HG03439 (cell line): Measurements from ENCODE around the gene TBC1D5.
"Not testable (repeated sequence)": the region's sequence is repeated elsewhere in the genome, so short reads cannot be mapped to it uniquely, and the experiment has no call there.

Experiments used
- ATAC-seq: cut with Tn5 transposase; IDR thresholded peaks from one replicate; pipeline ENCODE4 v1.9.1; 2021; ENCODE audit warnings: mild to moderate bottlenecking, moderate library complexity; ENCODE audit not compliant: unreplicated experiment

TBC1D5 gene

GRCh38 chr3:17749705-17750293, 7.4 kb upstream of the TBC1D5 start:
- peak; percentile 35 for ATAC-seq

DNA sequence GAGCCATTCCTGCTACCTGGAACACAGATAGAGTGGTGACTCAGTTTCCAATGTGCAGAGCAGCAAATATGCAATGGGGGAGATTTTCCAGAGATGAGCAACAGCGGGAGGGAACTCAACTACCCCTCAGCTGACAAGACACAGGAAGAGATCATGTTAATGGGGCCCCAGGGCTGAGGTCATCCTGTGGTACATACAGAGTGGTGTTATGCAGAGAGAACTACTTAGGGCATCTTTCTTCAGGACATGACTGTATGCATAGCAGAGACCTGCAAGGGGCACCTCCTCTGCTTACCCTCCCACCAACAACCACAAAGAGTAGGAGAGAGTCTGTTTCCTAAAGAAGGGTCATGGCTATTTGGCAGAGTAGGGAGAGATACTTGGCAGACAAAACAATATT, 6.8 kb upstream of the TBC1D5 start:
- ATAC-seq, result peak; percentile 37

GRCh38 chr3:17747890-17748247, 5.4 kb upstream of the TBC1D5 start:
- no peak for ATAC-seq

- ATAC-seq, result peak; percentile 66
Observed at GRCh38 chr3:17747174-17747889, 4.9 kb upstream of the TBC1D5 start.

GRCh38 chr3:17745894-17746293, 3.5 kb upstream of the TBC1D5 start:
- ATAC-seq, result no peak

- ATAC-seq, result no peak
Observed at GRCh38 chr3:17745301-17745700, 2.9 kb upstream of the TBC1D5 start.

DNA sequence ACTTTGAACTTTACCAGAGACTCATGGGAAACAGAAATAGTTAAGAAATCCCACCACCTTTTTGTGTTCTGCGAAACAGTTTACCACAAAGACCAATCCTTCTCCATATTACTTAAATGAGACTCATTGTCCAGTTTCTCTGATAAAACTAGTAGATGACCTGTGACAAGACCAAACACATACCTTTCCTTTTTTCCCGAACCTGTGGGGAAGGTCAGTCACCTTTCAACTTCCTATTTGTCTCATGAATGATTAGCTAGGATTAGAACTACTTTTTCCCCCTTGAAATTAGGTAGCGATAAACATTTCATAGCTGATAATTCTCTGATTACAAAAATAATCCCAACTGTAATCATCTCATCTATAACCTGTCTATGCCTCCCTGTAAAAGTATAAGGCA, 2.3 kb upstream of the TBC1D5 start:
- ATAC-seq, result no peak

DNA sequence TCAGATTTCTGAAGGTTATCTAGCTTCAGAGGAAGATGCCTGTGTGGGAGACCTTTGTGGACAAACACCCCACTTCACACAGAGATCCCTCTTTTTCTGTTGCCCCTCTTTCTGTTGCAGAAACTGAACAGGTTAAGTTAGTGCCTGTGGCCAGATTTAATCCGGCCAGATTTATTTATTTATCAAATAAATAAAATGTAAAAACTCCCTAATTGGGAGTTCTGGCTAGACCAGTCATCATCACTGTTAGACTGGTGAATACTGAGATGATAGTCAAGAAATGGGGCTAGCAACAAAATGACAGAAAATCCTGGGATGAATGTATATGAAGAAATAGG, 1.2 kb upstream of the TBC1D5 start:
- ATAC-seq, result no peak

DNA sequence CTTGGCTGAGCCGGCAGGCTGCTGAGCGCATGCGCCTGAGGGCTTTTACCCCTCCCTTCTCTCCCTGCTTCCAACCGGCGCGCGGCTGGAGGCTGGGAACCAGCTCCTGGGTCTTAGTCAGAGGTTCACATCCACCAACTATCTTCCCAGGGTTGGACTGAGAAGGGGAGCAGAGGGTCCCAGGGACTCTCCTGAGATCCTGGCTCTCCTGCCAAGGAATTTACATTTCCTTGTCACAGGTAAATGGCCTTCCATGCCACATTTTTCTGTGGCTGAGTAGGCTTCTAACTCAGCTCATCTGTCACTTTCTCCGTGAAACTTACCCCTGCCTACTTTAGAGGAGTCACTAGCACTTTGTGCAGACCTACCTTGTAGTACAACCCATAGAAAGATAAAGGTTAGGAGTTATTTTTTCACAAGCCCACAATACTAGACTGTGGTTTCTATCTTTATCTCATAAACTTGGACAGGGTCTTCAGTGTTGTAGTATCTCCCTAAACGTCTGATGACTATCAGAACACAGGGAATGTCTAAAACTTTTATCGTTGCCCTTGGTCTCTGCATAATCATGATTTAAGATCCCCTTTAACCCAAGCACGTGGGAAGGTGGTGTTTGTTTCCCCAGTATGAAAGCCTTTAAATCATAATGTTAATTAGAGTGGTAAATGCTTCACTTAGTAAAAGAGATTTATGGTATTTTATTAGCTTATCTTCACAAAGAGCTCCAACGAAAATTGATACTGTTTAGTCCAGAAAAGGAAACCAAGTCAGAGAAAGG, 638 bp upstream of the TBC1D5 start:
- peak; percentile 1 for ATAC-seq

DNA sequence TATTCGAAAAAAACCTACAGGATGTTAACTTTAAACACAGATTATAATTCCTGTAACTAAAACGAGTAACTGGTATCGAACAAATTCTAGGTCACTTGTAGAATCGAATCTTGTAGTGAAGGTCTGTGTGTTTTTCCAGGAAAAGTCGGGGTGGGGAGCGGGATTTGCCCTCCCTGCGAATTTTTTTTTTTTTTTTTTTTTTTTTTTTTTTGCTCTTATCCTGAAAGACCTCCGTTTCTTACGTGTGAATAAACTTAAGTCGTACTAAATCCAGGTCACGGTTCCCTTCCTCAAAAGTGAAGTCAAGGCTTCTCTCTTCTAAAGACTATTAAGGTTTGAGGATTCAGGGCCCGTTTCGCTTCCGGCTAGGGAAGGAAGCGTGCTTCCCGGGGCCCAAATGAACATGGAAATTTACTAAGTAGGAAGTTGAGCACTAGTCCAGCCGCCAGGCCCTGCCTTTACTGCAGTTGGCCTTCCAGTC, 770 bp downstream of the TBC1D5 start:
- no peak for ATAC-seq

DNA sequence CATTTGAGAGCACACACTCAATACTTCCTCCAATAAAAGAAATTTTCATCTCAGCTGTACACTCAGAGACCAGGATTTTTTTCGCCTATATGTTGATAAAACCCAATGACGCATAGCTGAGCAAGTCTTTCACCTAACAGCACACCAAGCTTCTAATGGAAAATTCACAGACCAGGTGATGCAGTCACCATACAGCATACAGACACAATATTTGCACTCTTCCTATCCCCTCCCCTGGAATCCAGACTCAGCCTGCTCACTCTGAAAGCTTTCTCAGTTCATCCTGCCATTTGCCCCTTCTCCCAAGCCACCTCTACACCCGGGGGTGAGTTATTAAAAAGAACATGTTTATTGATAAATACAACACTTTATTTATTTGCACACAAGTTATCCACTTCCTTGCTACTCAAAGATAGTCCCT, 1.7 kb downstream of the TBC1D5 start:
- no peak for ATAC-seq

DNA sequence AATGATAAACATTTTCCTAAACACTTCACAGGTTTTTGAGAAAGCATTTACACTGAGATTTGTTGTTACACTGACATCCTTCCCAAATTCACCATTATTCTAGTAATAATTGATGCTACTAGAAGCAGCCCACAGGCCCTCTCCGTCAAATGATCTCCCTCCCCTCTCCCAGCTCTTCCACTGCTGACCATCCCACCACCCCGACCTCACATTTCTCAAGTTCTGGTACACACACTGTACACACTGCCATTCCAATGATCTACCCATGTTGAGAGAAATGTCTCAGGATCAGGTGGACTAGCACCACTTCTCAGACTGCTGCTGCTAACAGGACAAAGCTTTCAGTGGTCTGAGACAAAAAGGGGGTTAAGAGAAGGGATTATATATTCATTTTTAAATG, 3.5 kb downstream of the TBC1D5 start:
- ATAC-seq, result no peak

- no peak for ATAC-seq
Observed at GRCh38 chr3:17738219-17738618, 4.2 kb downstream of the TBC1D5 start.

GRCh38 chr3:17737591-17737990, 4.8 kb downstream of the TBC1D5 start:
- ATAC-seq, result no peak

DNA sequence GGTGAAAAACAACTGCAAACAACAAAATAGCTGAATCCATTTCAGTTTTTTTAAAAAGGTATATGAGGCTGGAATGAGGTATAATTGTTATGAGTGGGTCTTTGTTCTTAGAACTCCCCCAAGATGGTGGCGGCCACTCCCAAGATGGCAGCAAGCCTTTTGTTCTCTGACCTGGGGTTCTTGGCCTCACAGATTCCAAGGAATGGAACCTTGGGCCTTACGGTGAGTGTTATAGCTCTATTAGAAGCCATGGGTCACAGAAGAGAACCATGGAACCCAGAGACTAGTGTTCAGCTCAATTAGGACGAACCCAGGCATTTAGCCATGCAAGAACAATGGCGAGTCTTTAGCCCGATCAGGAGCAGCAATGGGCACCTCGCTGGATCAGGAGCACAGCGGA, 7.1 kb downstream of the TBC1D5 start:
- ATAC-seq, result not testable (repeated sequence)

DNA sequence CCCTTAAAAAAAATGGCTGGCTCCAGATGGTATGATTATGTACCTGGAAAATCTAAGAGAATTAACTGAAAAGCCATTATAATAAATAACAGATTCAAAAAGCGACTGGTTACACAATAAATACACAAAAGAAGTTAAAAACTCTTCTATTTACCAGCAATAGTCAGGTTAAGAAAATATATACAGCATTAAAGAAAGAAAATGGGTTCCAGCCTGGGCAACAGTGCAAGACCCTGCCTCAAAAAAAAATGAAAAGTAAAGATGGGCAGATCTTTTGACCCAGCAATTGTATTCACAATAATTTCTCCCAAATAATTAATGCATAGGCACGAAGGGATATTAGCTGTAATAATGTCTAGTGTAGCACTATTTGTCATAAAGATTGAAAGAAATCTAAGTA, 8.7 kb downstream of the TBC1D5 start:
- no peak for ATAC-seq

- no peak for ATAC-seq
Observed at GRCh38 chr3:17733215-17733614, 9.2 kb downstream of the TBC1D5 start.

- no peak for ATAC-seq
Observed at GRCh38 chr3:17730318-17730967, 12.0 kb downstream of the TBC1D5 start.

GRCh38 chr3:17726313-17726712, 16.1 kb downstream of the TBC1D5 start:
- ATAC-seq, result no peak

DNA sequence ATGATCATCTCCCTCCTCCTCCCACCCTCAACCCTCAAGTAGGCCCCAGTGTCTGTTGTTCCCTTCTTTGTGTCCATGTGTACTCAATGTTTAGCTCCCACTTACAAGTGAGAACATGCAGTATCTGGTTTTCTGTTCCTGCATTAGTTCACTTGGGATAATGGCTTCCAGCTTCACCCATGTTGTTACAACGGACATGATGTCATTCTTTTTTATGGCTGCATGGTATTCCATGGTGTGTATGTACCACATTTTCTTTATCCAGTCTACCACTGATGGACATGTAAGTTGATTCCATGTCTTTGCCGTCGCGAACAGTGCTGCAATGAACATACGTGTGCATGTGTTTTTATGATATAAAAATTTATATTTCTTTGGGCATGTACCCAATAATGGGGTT, 16.6 kb downstream of the TBC1D5 start:
- not testable (repeated sequence) for ATAC-seq

DNA sequence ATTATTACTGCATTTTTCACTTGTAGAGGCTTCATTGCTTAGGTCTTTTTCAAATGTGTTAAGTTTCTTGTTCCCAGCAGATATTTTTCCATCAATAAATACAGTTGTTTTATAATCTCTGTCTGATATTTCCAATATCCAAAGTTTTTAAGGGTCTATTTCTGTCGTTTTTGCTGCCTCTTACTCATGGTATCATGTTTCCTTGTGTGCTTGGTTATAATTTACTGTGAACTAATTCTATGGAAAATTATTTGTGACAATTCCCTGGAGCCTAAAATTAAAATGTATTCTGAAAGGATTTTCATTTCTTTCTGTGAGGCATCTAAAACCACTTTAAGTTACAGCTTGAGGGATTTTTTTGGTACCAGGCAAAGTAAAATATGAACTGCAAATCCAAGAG, 17.5 kb downstream of the TBC1D5 start:
- ATAC-seq, result no peak

- no peak for ATAC-seq
Observed at GRCh38 chr3:17724122-17724521, 18.3 kb downstream of the TBC1D5 start.
